Gastrocnemius medialis (tissue), 4 donors: ENCODE measurements around the gene RNF227. TPM values are rescaled to one million over a fixed set of nuclear protein-coding genes. Genes with fewer than 3 reads are reported as not detected.

Source experiments
- ATAC-seq, 2 donors: fragments of 150-250 bp; one replicate each; pipeline ENCODE4 v1.9.1; 2016
- DNase-seq, 2 donors: peaks; one replicate each; pipeline ENCODE4 v3.0.0-alpha.2; 2019
- H3K27ac ChIP-seq, 4 donors: fragments of 200-600 bp; sonication (generic); 1 replicate in 1 of 4; 2 replicates in 3 of 4; pipeline ENCODE4 v1.5.1; 2016 to 2018; ENCODE audit warnings: mild to moderate bottlenecking in 2 of 4, moderate library complexity in 1 of 4
- H3K27me3 ChIP-seq, 3 donors: fragments of 200-600 bp; sonication (generic) in 2 of 3; 1 replicate in 1 of 3; 2 replicates in 2 of 3; pipeline versions ENCODE4 v1.5.1 to v1.6.0; 2016 to 2019; ENCODE audit warnings: mild to moderate bottlenecking in 1 of 3, moderate library complexity in 1 of 3
- H3K36me3 ChIP-seq, 2 donors: fragments of 200-600 bp; sonication (generic) in 1 of 2; one replicate each; pipeline ENCODE4 v1.5.1; 2017 to 2018
- H3K4me1 ChIP-seq, 2 donors: fragments of 200-600 bp; sonication (generic) in 1 of 2; one replicate each; pipeline ENCODE4 v1.5.1; 2016 to 2017; ENCODE audit warnings: mild to moderate bottlenecking in 2 of 2
- H3K4me3 ChIP-seq, 4 donors: fragments of 200-600 bp; sonication (generic) in 3 of 4; 1 replicate in 1 of 4; 2 replicates in 3 of 4; pipeline ENCODE4 v1.5.1; 2016 to 2019; ENCODE audit warnings: mild to moderate bottlenecking in 2 of 4
- H3K9me3 ChIP-seq, 3 donors: fragments of 200-600 bp; sonication (generic) in 2 of 3; 1 replicate in 1 of 3; 2 replicates in 2 of 3; pipeline ENCODE4 v1.5.1; 2016 to 2019
- POLR2A ChIP-seq, 2 donors: fragments of 450-650 bp; IDR thresholded peaks; one replicate each; pipeline ENCODE4 v1.6.1; 2017; ENCODE audit warnings: antibody characterized with exemption in 2 of 2, mild to moderate bottlenecking in 2 of 2, moderate library complexity in 2 of 2
- in situ Hi-C, 4 donors: fragments of 200-750 bp; cut with MboI; loops; one replicate each; pipeline versions ENCODE4 v1.15.0 to v1.8.0; 2017; ENCODE audit warnings: low sequenced_read_pairs in 4 of 4
- intact Hi-C: fragments of 100-400 bp; cut with DNase I; formaldehyde crosslinking; loops from one replicate; pipeline ENCODE4 v1.15.1; 2023; ENCODE audit warnings: low total_unique reads
- total RNA-seq, 4 donors: library from RNA; depleted of rRNA; stranded (reverse); fragments of >200 nt; gene quantifications; one replicate each; pipeline versions ENCODE4 v1.1.0 to v1.2.3, GENCODE V29; 2016
- TF ChIP-seq, protein P1 (sequence below), 5 experiments: fragments of 450-650 bp in 3 of 5; fragments of 200-600 bp in 2 of 5; sonication (generic) in 2 of 5; IDR thresholded peaks in 4 of 5; conservative IDR thresholded peaks in 1 of 5; 1 replicate in 4 of 5; 2 replicates in 1 of 5; pipeline ENCODE4 v1.5.1; 2016 to 2019; ENCODE audit warnings: antibody characterized with exemption in 5 of 5, mild to moderate bottlenecking in 3 of 5, moderate library complexity in 3 of 5

Gene RNF227
- total RNA-seq, 4 donors from 2014 or later, result 0.51 to 1.2 (median 0.62) TPM; not detected in 1

GRCh38 chr17:7886227-7887037 is 29.7 kb downstream of the RNF227 start:
- ATAC-seq (no peak), DNase-seq (no peak)
- Histone ChIP-seq H3K36me3 (no peaks in the 10 kb centered on the region), H3K4me1 (peaks cover 41 to 47% of the 10 kb centered on the region in 2 donors), H3K4me3 (peak overlapping the region; percentile 64 to 74 (median 68)), H3K27ac (peak overlapping the region; percentile 77 to 89 (median 81)), H3K27me3 (peaks cover 24 to 37% (median 28%) of the 10 kb centered on the region in 3 donors), H3K9me3 (no peaks in the 10 kb centered on the region)
- TF ChIP-seq POLR2A (IDR thresholded peaks at IDR 0.05), result no peak
- TF ChIP-seq, protein P1, sequence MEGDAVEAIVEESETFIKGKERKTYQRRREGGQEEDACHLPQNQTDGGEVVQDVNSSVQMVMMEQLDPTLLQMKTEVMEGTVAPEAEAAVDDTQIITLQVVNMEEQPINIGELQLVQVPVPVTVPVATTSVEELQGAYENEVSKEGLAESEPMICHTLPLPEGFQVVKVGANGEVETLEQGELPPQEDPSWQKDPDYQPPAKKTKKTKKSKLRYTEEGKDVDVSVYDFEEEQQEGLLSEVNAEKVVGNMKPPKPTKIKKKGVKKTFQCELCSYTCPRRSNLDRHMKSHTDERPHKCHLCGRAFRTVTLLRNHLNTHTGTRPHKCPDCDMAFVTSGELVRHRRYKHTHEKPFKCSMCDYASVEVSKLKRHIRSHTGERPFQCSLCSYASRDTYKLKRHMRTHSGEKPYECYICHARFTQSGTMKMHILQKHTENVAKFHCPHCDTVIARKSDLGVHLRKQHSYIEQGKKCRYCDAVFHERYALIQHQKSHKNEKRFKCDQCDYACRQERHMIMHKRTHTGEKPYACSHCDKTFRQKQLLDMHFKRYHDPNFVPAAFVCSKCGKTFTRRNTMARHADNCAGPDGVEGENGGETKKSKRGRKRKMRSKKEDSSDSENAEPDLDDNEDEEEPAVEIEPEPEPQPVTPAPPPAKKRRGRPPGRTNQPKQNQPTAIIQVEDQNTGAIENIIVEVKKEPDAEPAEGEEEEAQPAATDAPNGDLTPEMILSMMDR (IDR thresholded peaks at IDR 0.05 in 4 of 5, conservative IDR thresholded peaks at IDR 0.05 in 1 of 5), result peak in 1 of 5 experiments; percentile 10
- intact Hi-C loops, result loop anchor here (2.0 to 10.0 kb wide), 3 partner anchors 30 to 168 kb away; partner anchors contain the start of genes CNTROB and NAA38
- in situ Hi-C loops, result loop anchor here in 1 of 4 donors (25.0 kb wide), 1 partner anchor 149 kb away; no protein-coding TSS in a partner anchor

- ATAC-seq (no peak), DNase-seq (peak in 1 of 2 donors; percentile 23)
- H3K27ac ChIP-seq, result peak overlapping the region; percentile 77 to 89 (median 81)
- peak overlapping the region; percentile 64 to 74 (median 68) for H3K4me3 ChIP-seq
- H3K4me1 ChIP-seq, result peaks cover 41 to 47% of the 10 kb centered on the region in 2 donors
- no peaks in the 10 kb centered on the region for H3K9me3 ChIP-seq
- H3K36me3 ChIP-seq, result no peaks in the 10 kb centered on the region
- in situ Hi-C loops (loop anchor here in 1 of 4 donors (25.0 kb wide), 1 partner anchor 148 kb away; no protein-coding TSS in a partner anchor), intact Hi-C loops (loop anchor here (2.0 to 10.0 kb wide), 3 partner anchors 29 to 169 kb away; partner anchors contain the start of genes CNTROB and NAA38)
- H3K27me3 ChIP-seq, result peaks cover 24 to 39% (median 28%) of the 10 kb centered on the region in 3 donors
- TF ChIP-seq, protein P1 (IDR thresholded peaks at IDR 0.05 in 4 of 5, conservative IDR thresholded peaks at IDR 0.05 in 1 of 5), result no peak
- TF ChIP-seq POLR2A (IDR thresholded peaks at IDR 0.05), result no peak
Measured at GRCh38 chr17:7885367-7886226, 30.5 kb downstream of the RNF227 start.

DNA sequence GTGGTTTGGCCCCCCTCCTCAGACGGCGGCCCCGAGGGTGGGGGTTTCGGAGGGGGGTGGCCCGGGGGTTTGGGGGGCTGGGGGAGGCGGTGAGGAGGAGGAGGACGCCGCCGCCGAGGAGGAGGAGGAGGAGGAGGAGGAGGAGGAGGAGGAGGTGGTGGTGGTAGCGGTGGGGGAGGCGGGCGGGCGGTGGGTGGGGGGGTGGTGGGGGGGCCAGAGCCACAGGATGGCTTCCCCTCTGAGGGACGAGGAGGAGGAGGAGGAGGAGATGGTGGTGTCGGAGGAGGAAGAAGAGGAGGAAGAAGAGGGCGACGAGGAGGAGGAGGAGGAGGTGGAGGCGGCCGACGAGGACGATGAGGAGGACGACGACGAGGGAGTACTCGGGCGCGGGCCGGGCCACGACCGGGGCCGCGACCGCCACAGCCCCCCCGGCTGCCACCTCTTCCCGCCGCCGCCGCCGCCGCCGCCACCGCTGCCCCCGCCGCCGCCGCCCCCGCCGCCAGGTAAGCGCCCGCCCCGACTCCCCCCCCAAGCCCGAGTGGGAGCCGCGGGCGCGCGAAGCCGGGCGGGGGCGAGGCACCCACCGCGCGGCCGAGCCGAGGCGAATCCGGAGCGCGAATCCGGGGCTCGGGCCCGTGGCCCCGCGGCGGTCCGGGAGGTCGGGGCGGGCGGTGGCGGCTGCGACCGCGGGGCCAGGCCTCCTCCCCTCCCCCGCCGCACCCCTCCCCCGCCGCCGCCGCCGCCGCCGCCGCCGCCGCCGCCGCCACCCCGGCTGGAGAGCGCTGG is 31.3 kb downstream of the RNF227 start:
- DNase-seq (no peak), ATAC-seq (no peak)
- in situ Hi-C loops, result loop anchor here in 1 of 4 donors (25.0 kb wide), 1 partner anchor 147 kb away; no protein-coding TSS in a partner anchor
- no peaks in the 10 kb centered on the region for H3K36me3 ChIP-seq
- intact Hi-C loops, result loop anchor here (10.0 kb wide), 1 partner anchor 170 kb away; no protein-coding TSS in a partner anchor
- peaks cover 36 to 42% of the 10 kb centered on the region in 2 donors for H3K4me1 ChIP-seq
- TF ChIP-seq, protein P1 (IDR thresholded peaks at IDR 0.05 in 4 of 5, conservative IDR thresholded peaks at IDR 0.05 in 1 of 5), result no peak
- no peak for TF ChIP-seq POLR2A (IDR thresholded peaks at IDR 0.05)
- no peaks in the 10 kb centered on the region for H3K9me3 ChIP-seq
- H3K27me3 ChIP-seq, result peaks cover 27 to 40% (median 28%) of the 10 kb centered on the region in 3 donors
- H3K27ac ChIP-seq, result peak overlapping the region; percentile 77 to 89 (median 81)
- peak overlapping the region; percentile 64 to 74 (median 68) for H3K4me3 ChIP-seq
